SK-N-SH (cell line): ENCODE measurements around the gene B4GALNT1. TPM values are rescaled to one million over a fixed set of nuclear protein-coding genes. Genes with fewer than 3 reads are reported as not detected.
A peak's percentile ranks its signal among the peaks of the same experiment; 100 is the strongest.

Source experiments
- CTCF ChIA-PET: fragments of 300-600, 350-600 bp; formaldehyde crosslinking; extraction: SDS; loops from one replicate; lab custom pipeline; 2021; lab: Yijun Ruan, JAX
- POLR2A ChIA-PET: fragments of 350-600 bp; sonication (Branson Sonifier 250); formaldehyde crosslinking; extraction: SDS; loops from one replicate; lab custom pipeline; 2020; ENCODE audit warnings: antibody characterized with exemption, inconsistent platforms; lab: Yijun Ruan, JAX
- DNase-seq: peaks from one replicate; pipeline ENCODE4 v3.0.0; 2012
- H2AFZ ChIP-seq: fragments of 200-600 bp; sonication (generic); 2 replicates; pipeline ENCODE4 v1.8.1; 2016; ENCODE audit warnings: antibody characterized with exemption, mild to moderate bottlenecking, low read depth
- H3F3A ChIP-seq: fragments of 200-600 bp; sonication (generic); replicated peaks from 2 replicates; pipeline ENCODE3; 2016; ENCODE audit warnings: antibody characterized with exemption, mild to moderate bottlenecking; ENCODE audit not compliant: insufficient read depth
- H3K27ac ChIP-seq, 2 experiments: fragments of 200-500 bp in 1 of 2; fragments of 200-600 bp in 1 of 2; sonication (Bioruptor generic) in 1 of 2; sonication (generic), shearing (Covaris generic) in 1 of 2; 2 replicates each; pipeline versions ENCODE4 v1.5.1 to v1.6.1; 2014 to 2016; ENCODE audit warnings: low read depth in 2 of 2, inconsistent platforms in 1 of 2, low read length in 1 of 2, mild to moderate bottlenecking in 1 of 2, mixed read lengths in 1 of 2
- H3K27me3 ChIP-seq: fragments of 200-600 bp; sonication (generic), shearing (Covaris generic); 2 replicates; pipeline ENCODE4 v1.6.1; 2016; ENCODE audit warnings: mixed run types; ENCODE audit not compliant: insufficient read depth
- H3K36me3 ChIP-seq, 2 experiments: fragments of 200-500 bp in 1 of 2; fragments of 200-600 bp in 1 of 2; sonication (Bioruptor generic) in 1 of 2; sonication (generic) in 1 of 2; replicated peaks in 1 of 2; 2 replicates each; pipeline versions ENCODE3 to v1.5.1; 2014 to 2016; ENCODE audit warnings: low read length in 1 of 2, mild to moderate bottlenecking in 1 of 2; ENCODE audit not compliant: insufficient read depth in 2 of 2, control insufficient read depth in 1 of 2
- H3K4me1 ChIP-seq, 2 experiments: fragments of 200-500 bp in 1 of 2; fragments of 200-600 bp in 1 of 2; sonication (Bioruptor generic) in 1 of 2; sonication (generic), shearing (Covaris generic) in 1 of 2; 2 replicates each; pipeline versions ENCODE4 v1.5.1 to v1.6.1; 2014 to 2016; ENCODE audit warnings: low read depth in 1 of 2, low read length in 1 of 2, mixed run types in 1 of 2; ENCODE audit not compliant: insufficient read depth in 2 of 2, control insufficient read depth in 1 of 2
- H3K4me2 ChIP-seq: fragments of 200-600 bp; sonication (generic), shearing (Covaris generic); 2 replicates; pipeline ENCODE4 v1.6.1; 2017; ENCODE audit warnings: mixed run types
- H3K4me3 ChIP-seq, 2 experiments: fragments of 200-500 bp in 1 of 2; fragments of 200-600 bp in 1 of 2; sonication (Bioruptor generic) in 1 of 2; sonication (generic), shearing (Covaris generic) in 1 of 2; 2 replicates each; pipeline versions ENCODE4 v1.5.1 to v1.8.1; 2014 to 2016; ENCODE audit warnings: low read depth in 2 of 2, inconsistent platforms in 1 of 2, low read length in 1 of 2, mild to moderate bottlenecking in 1 of 2, mixed read lengths in 1 of 2, moderate library complexity in 1 of 2
- H3K79me2 ChIP-seq: fragments of 200-600 bp; sonication (generic); 2 replicates; pipeline ENCODE4 v1.8.1; 2017; ENCODE audit warnings: mild to moderate bottlenecking; ENCODE audit not compliant: insufficient read depth
- H3K9ac ChIP-seq: fragments of 200-600 bp; sonication (generic); 2 replicates; pipeline ENCODE4 v1.6.1; 2017; ENCODE audit warnings: mixed run types
- H3K9me2 ChIP-seq: fragments of 200-600 bp; sonication (generic); 2 replicates; pipeline ENCODE4 v1.6.1; 2017; ENCODE audit warnings: mixed run types
- H3K9me3 ChIP-seq: fragments of 200-600 bp; sonication (generic); 2 replicates; pipeline ENCODE4 v1.6.1; 2017; ENCODE audit warnings: mixed run types, mild to moderate bottlenecking, moderate library complexity
- H4K20me1 ChIP-seq: fragments of 200-600 bp; sonication (generic); 2 replicates; pipeline ENCODE4 v1.6.1; 2017; ENCODE audit warnings: mild to moderate bottlenecking, mixed run types; ENCODE audit not compliant: insufficient read depth
- CHD2 ChIP-seq: fragments of 150-350 bp; IDR thresholded peaks from 2 replicates; pipeline ENCODE4 v1.6.1; 2018; ENCODE audit warnings: low read length; ENCODE audit not compliant: partially characterized antibody
- CTCF ChIP-seq: fragments of 200-600 bp; sonication (generic); IDR thresholded peaks from 2 replicates; pipeline ENCODE4 v1.6.1; 2017; ENCODE audit warnings: antibody characterized with exemption, mild to moderate bottlenecking, moderate library complexity
- EP300 ChIP-seq, 2 experiments: IDR thresholded peaks; 2 replicates each; pipeline versions ENCODE4 v1.4.0 to v1.6.1; 2012; ENCODE audit warnings: borderline replicate concordance in 1 of 2, low read depth in 1 of 2, low read length in 1 of 2
- FOSL2 ChIP-seq: IDR thresholded peaks from 2 replicates; pipeline ENCODE4 v1.4.0; 2012; ENCODE audit warnings: low read depth, mild to moderate bottlenecking, moderate library complexity, borderline replicate concordance
- FOXM1 ChIP-seq: IDR thresholded peaks from 2 replicates; pipeline ENCODE4 v1.4.0; 2012; ENCODE audit warnings: low read depth, mild to moderate bottlenecking
- GABPA ChIP-seq: IDR thresholded peaks from 2 replicates; pipeline ENCODE4 v1.4.0; 2012; ENCODE audit warnings: low read depth, mild to moderate bottlenecking
- GATA2 ChIP-seq: sonication (generic); formaldehyde crosslinking; IDR thresholded peaks from 2 replicates; pipeline ENCODE4 v1.5.0; 2020; ENCODE audit warnings: mild to moderate bottlenecking, missing genetic modification reagents
- IRF3 ChIP-seq: fragments of 150-350 bp; IDR thresholded peaks from 2 replicates; pipeline ENCODE4 v1.6.1; 2016; ENCODE audit warnings: mild to moderate bottlenecking, low read depth, low read length
- JUND ChIP-seq: IDR thresholded peaks from 2 replicates; pipeline ENCODE4 v1.4.0; 2012
- MAX ChIP-seq: IDR thresholded peaks from 2 replicates; pipeline ENCODE4 v1.4.0; 2012; ENCODE audit warnings: low read depth
- MEF2A ChIP-seq: IDR thresholded peaks from 2 replicates; pipeline ENCODE4 v1.4.0; 2012; ENCODE audit warnings: low read depth, borderline replicate concordance
- MXI1 ChIP-seq: IDR thresholded peaks from 2 replicates; pipeline ENCODE4 v1.6.1; 2012; ENCODE audit warnings: mild to moderate bottlenecking, low read depth, low read length, improper control_type of control experiment
- NFIC ChIP-seq: IDR thresholded peaks from 2 replicates; pipeline ENCODE4 v1.4.0; 2012; ENCODE audit warnings: borderline replicate concordance
- PBX3 ChIP-seq: IDR thresholded peaks from 2 replicates; pipeline ENCODE4; 2012
- RAD21 ChIP-seq: IDR thresholded peaks from 2 replicates; pipeline ENCODE4 v1.6.1; 2012; ENCODE audit warnings: mild to moderate bottlenecking, low read length
- RFX5 ChIP-seq: IDR thresholded peaks from 2 replicates; pipeline ENCODE4 v1.6.1; 2012; ENCODE audit warnings: mild to moderate bottlenecking, improper control_type of control experiment, low read length
- RXRA ChIP-seq: IDR thresholded peaks from 2 replicates; pipeline ENCODE4 v1.4.0; 2012; ENCODE audit warnings: low read depth, mild to moderate bottlenecking, borderline replicate concordance
- SIN3A ChIP-seq: IDR thresholded peaks from 2 replicates; pipeline ENCODE4 v1.6.1; 2012; ENCODE audit warnings: low read depth, mild to moderate bottlenecking, low read length, moderate library complexity, borderline replicate concordance
- SMC3 ChIP-seq: IDR thresholded peaks from 2 replicates; pipeline ENCODE4 v1.6.1; 2012; ENCODE audit warnings: low read depth, low read length, improper control_type of control experiment
- TAF1 ChIP-seq: IDR thresholded peaks from 2 replicates; pipeline ENCODE4 v1.6.1; 2012; ENCODE audit warnings: low read depth, mild to moderate bottlenecking, low read length, moderate library complexity, borderline replicate concordance
- YY1 ChIP-seq: IDR thresholded peaks from 2 replicates; pipeline ENCODE4 v1.4.0; 2012; ENCODE audit warnings: low read depth, mild to moderate bottlenecking
- WGBS: methylation state at CpG from one replicate; pipeline ENCODE4 v1.1.6; 2017; ENCODE audit warnings: low lambda C conversion rate; 5-methylcytosine and 5-hydroxymethylcytosine counted together
- polyA plus RNA-seq, 3 experiments: library from polyadenylated mRNA; depleted of rRNA; stranded (reverse); fragments of >200 nt; gene quantifications; 2 replicates each; pipeline ENCODE4 v1.2.3, GENCODE V29; 2012

The B4GALNT1 gene
- polyA plus RNA-seq, 1 of the 3 experiments (the other 2 are of a cell fraction): 5.3 TPM

- no peak overlapping the region for H3K27ac ChIP-seq
- no peaks in the 10 kb centered on the region for H3K79me2 ChIP-seq
- no peak overlapping the region for H3K9ac ChIP-seq
- H3K36me3 ChIP-seq: peaks cover 21 to 63% of the 10 kb centered on the region in 2 experiments
- H3K4me2 ChIP-seq: no peak overlapping the region
- H3K4me1 ChIP-seq: no peaks in the 10 kb centered on the region
- ChIA-PET POLR2A (interaction anchor here (1.0 to 1.4 kb wide), 4 partner anchors 9 to 41 kb away, joined by 3 to 7 read pairs (median 4); no protein-coding TSS in a partner anchor), CTCF (interaction anchor here (0.6 to 7.6 kb wide), 63 partner anchors 10 to 1317 kb away, joined by 3 to 298 read pairs (median 5); partner anchors contain the start of genes ARHGEF25, AVIL, B4GALNT1 and COQ10A)
- H3K27me3 ChIP-seq: no peaks in the 10 kb centered on the region
- 52% methylated on average over 13 of the region's 13 CpGs for WGBS
- H2AFZ ChIP-seq: no peak overlapping the region
- H3F3A ChIP-seq: no peaks in the 10 kb centered on the region
- no peaks in the 10 kb centered on the region for H4K20me1 ChIP-seq
- TF ChIP-seq SMC3 (peak; percentile 85), MAX (no peak), GATA2 (CRISPR knock-in tag) (no peak), GABPA (no peak), SIN3A (no peak), CTCF (peak; percentile 98), EP300 (IDR thresholded peaks at IDR 0.05; ENCODE audit: borderline replicate concordance in 1 of 2, low read depth in 1 of 2, low read length in 1 of 2) (no peak), CHD2 (peak; percentile 26), RAD21 (peak; percentile 97), JUND (no peak), MXI1 (no peak)
- TF ChIP-seq, all 33 proteins: peak for 4
- peak; percentile 92 for DNase-seq
- Histone ChIP-seq H3K9me3 (no peaks in the 10 kb centered on the region), H3K9me2 (no peaks in the 10 kb centered on the region), H3K4me3 (no peak overlapping the region; a peak in 1 of 4 replicates)
Observed at GRCh38 chr12:57583008-57583831, 49.8 kb downstream of the B4GALNT1 start.

GRCh38 chr12:57582440-57582839, 50.6 kb downstream of the B4GALNT1 start:
- Histone ChIP-seq H3K36me3 (peaks cover 21 to 70% of the 10 kb centered on the region in 2 experiments), H3F3A (no peaks in the 10 kb centered on the region), H3K9me3 (no peaks in the 10 kb centered on the region), H3K9ac (no peak overlapping the region), H3K27me3 (no peaks in the 10 kb centered on the region), H3K4me3 (no peak overlapping the region), H3K9me2 (no peaks in the 10 kb centered on the region), H3K4me2 (no peak overlapping the region), H2AFZ (no peak overlapping the region), H3K4me1 (no peaks in the 10 kb centered on the region), H4K20me1 (no peaks in the 10 kb centered on the region), H3K79me2 (no peaks in the 10 kb centered on the region), H3K27ac (no peak overlapping the region)
- 100% methylated on average over 1 of the region's 1 CpG for WGBS
- DNase-seq: no peak
- POLR2A ChIA-PET: interaction anchor here (1.4 kb wide), 1 partner anchor 42 kb away, joined by 5 read pairs; no protein-coding TSS in a partner anchor
- CTCF ChIA-PET: interaction anchor here (0.6 to 7.6 kb wide), 30 partner anchors 11 to 1052 kb away, joined by 3 to 298 read pairs (median 6); partner anchors contain the start of genes ARHGEF25, B4GALNT1, DTX3 and OS9
- TF ChIP-seq FOXM1: no peak
- TF ChIP-seq IRF3: no peak
- TF ChIP-seq SIN3A: no peak
- TF ChIP-seq FOSL2: no peak
- TF ChIP-seq YY1: no peak
- TF ChIP-seq MXI1: no peak
- TF ChIP-seq CTCF: no peak
- no peak for TF ChIP-seq RXRA
- TF ChIP-seq TAF1: no peak
- no peak for TF ChIP-seq PBX3
- TF ChIP-seq RFX5: no peak
- no peak for TF ChIP-seq MEF2A
- TF ChIP-seq NFIC: no peak
